ENCODE results near the gene B3GNT9. TPM values are rescaled to one million over a fixed set of nuclear protein-coding genes. Genes with fewer than 3 reads are reported as not detected.

The B3GNT9 gene
- total RNA-seq, 6 experiments from 2014 or later, result 0.95 to 3.9 (median 1.7) TPM

DNA sequence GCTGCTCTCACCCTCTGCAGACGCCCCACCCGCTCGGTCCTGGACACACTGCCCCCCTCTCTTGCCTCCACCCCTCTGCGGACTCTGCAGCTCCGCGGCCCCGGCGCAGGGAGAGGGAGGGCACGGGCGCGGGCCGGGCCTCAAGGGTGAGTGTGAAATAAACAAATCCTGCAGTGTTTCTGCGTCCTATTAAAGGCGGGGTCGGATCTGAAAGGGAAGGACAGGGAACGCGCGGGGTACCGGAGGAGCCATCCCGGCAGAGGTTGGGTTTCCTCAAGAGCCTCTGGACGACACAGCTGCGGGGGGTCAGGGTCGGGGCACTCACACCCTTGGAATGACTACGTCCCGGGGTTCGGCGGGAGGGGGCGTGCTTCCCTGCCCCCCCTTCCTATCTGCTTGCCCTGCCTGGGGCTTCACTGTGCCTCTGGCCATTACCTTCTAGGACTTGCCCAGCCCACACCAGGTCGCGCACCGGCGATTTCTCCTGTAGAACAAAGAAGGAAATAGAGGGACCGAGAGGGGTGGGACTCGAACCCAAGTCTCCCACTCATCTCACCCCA, 13.3 kb upstream of the B3GNT9 start:
- Histone ChIP-seq H3K9me3 (no peaks in the 10 kb centered on the region), H3K4me1 (peaks cover 0 to 35% (median 18%) of the 10 kb centered on the region in 4 donors), H3K27ac (no peak overlapping the region), H3K4me3 (no peak overlapping the region), H3K36me3 (no peaks in the 10 kb centered on the region), H3K27me3 (no peaks in the 10 kb centered on the region)
- intact Hi-C loops (cut with DNase I), result no loop called here
- TF ChIP-seq CTCF (IDR thresholded peaks at IDR 0.05) (no peak), POLR2A (IDR thresholded peaks at IDR 0.05) (no peak)
- ATAC-seq, result peak in 1 of 4 donors; percentile 0
- DNase-seq, result no peak
- 1% methylated on average over 22 of the region's 34 CpGs for WGBS (ENCODE audit: insufficient coverage, low coverage, low lambda C conversion rate, missing lambda C conversion rate)

GRCh38 chr16:67163164-67163998, 12.6 kb upstream of the B3GNT9 start:
- H3K9me3 ChIP-seq, result no peaks in the 10 kb centered on the region
- TF ChIP-seq CTCF (IDR thresholded peaks at IDR 0.05) (no peak), POLR2A (IDR thresholded peaks at IDR 0.05) (no peak)
- no peak overlapping the region for H3K27ac ChIP-seq
- DNase-seq (no peak), ATAC-seq (peak in 2 of 4 donors; percentile 3)
- H3K4me3 ChIP-seq, result peak overlapping the region in 1 of 3 donors; percentile 36
- H3K36me3 ChIP-seq, result no peaks in the 10 kb centered on the region
- H3K4me1 ChIP-seq, result peaks cover 0 to 35% (median 17%) of the 10 kb centered on the region in 4 donors
- WGBS (ENCODE audit: insufficient coverage, low coverage, low lambda C conversion rate, missing lambda C conversion rate), result 46% methylated on average over 29 of the region's 99 CpGs
- no peaks in the 10 kb centered on the region for H3K27me3 ChIP-seq
- intact Hi-C loops (cut with DNase I), result no loop called here

GRCh38 chr16:67162506-67163163, 11.8 kb upstream of the B3GNT9 start:
- Histone ChIP-seq H3K9me3 (no peaks in the 10 kb centered on the region), H3K27ac (no peak overlapping the region), H3K27me3 (no peaks in the 10 kb centered on the region), H3K4me1 (peaks cover 0 to 35% (median 17%) of the 10 kb centered on the region in 4 donors), H3K36me3 (no peaks in the 10 kb centered on the region), H3K4me3 (peak overlapping the region in 1 of 3 donors; percentile 36)
- ATAC-seq, result no peak
- no peak for DNase-seq
- intact Hi-C loops (cut with DNase I), result no loop called here
- WGBS (ENCODE audit: insufficient coverage, low coverage, low lambda C conversion rate, missing lambda C conversion rate), result 16% methylated on average over 20 of the region's 44 CpGs
- no peak for TF ChIP-seq CTCF (IDR thresholded peaks at IDR 0.05)
- TF ChIP-seq POLR2A (IDR thresholded peaks at IDR 0.05), result no peak

- no peak overlapping the region for H3K27ac ChIP-seq
- no peaks in the 10 kb centered on the region for H3K36me3 ChIP-seq
- no peaks in the 10 kb centered on the region for H3K27me3 ChIP-seq
- H3K4me1 ChIP-seq, result peaks cover 0 to 35% (median 17%) of the 10 kb centered on the region in 4 donors
- no CpG with 5 or more reads among the region's 25 CpGs for WGBS (ENCODE audit: insufficient coverage, low coverage, low lambda C conversion rate, missing lambda C conversion rate)
- H3K9me3 ChIP-seq, result no peaks in the 10 kb centered on the region
- H3K4me3 ChIP-seq, result no peak overlapping the region
- DNase-seq, result peak in 1 of 3 donors; percentile 57
- intact Hi-C loops (cut with DNase I), result no loop called here
- ATAC-seq, result no peak
- no peak for TF ChIP-seq POLR2A (IDR thresholded peaks at IDR 0.05)
- no peak for TF ChIP-seq CTCF (IDR thresholded peaks at IDR 0.05)
These were observed 10.8 kb upstream of the B3GNT9 start for GRCh38 chr16:67161595-67162058.
